ENCODE results near the gene IFITM5.

GRCh38 chr11:267491-267994, 31.8 kb downstream of the IFITM5 start:
- peak; percentile 47 for TF ChIP-seq POLR2A (IDR thresholded peaks at IDR 0.05)
- no peak for TF ChIP-seq CTCF (IDR thresholded peaks at IDR 0.05)

All from prostate gland (tissue), 2 donors.